ENCODE measurements around the gene C4orf50. TPM values are rescaled to one million over a fixed set of nuclear protein-coding genes. Genes with fewer than 3 reads are reported as not detected.

The C4orf50 gene
- total and polyA plus RNA-seq, 10 of the 15 experiments (the other 5 are each of a cell fraction or from before 2014, with no cell fraction given): 0.04 to 0.09 (median 0.05) TPM; not detected in 3

GRCh38 chr4:5874811-5875449, 143.3 kb downstream of the C4orf50 start:
- in situ Hi-C loops (cut with MboI): no loop called here
- no peaks in the 10 kb centered on the region for H3K4me1 ChIP-seq (ENCODE audit: control insufficient read depth, insufficient read depth, low read length)
- no peak overlapping the region for H3K4me3 ChIP-seq
- intact Hi-C loops (cut with micrococcal nuclease; ENCODE audit: unreplicated experiment): no loop called here
- H2AFZ ChIP-seq (ENCODE audit: control insufficient read depth, low read depth, low read length): no peak overlapping the region
- ChIA-PET RAD21 (ENCODE audit: unreplicated experiment) (no interaction called here), POLR2A (no interaction called here), CTCF (no interaction called here), SMC1A (ENCODE audit: uncharacterized antibody, unreplicated experiment) (no interaction called here)
- TF ChIP-seq MLLT1 (IDR thresholded peaks at IDR 0.05) (no peak), EZH2 (IDR thresholded peaks at IDR 0.05; ENCODE audit: borderline replicate concordance, control insufficient read depth, low read depth, low read length) (no peak), ESRRA (IDR thresholded peaks at IDR 0.05; ENCODE audit: low read length) (no peak), NFYB (IDR thresholded peaks at IDR 0.05; ENCODE audit: insufficient read depth, low read depth, low read length) (no peak), CBX5 (IDR thresholded peaks at IDR 0.05; ENCODE audit: low read depth) (no peak), SUZ12 (IDR thresholded peaks at IDR 0.05; ENCODE audit: unreplicated experiment) (no peak), BHLHE40 (IDR thresholded peaks at IDR 0.05; ENCODE audit: borderline replicate concordance in 1 of 2, low read depth in 2 of 2, low read length in 1 of 2) (no peak), MEF2B (IDR thresholded peaks at IDR 0.05; ENCODE audit: partially characterized antibody, poor library complexity, severe bottlenecking) (no peak), RAD21 (IDR thresholded peaks at IDR 0.05; ENCODE audit: insufficient read depth, low read depth, low read length) (no peak), HCFC1 (IDR thresholded peaks at IDR 0.05; ENCODE audit: low read length) (no peak), NFYA (IDR thresholded peaks at IDR 0.05; ENCODE audit: borderline replicate concordance, low read depth, low read length) (no peak), CHD4 (IDR thresholded peaks at IDR 0.05) (no peak), NR2C1 (IDR thresholded peaks at IDR 0.05) (no peak)
- no peak overlapping the region for H3K4me2 ChIP-seq (ENCODE audit: control insufficient read depth, insufficient read depth)
- DNase-seq (ENCODE audit: low read depth, low spot score): no peak
- H3K9ac ChIP-seq (ENCODE audit: control insufficient read depth, insufficient read depth, low read length): no peak overlapping the region
- no peak overlapping the region for H3K27ac ChIP-seq (ENCODE audit: control insufficient read depth, insufficient read depth)
- no TSS peak for BruUV-seq (replicated peaks)
- WGBS (ENCODE audit: insufficient coverage, insufficient replicate concordance, low lambda C conversion rate, missing lambda C conversion rate): 35% methylated on average over 6 of the region's 6 CpGs
- H3K9me3 ChIP-seq (replicated peaks; ENCODE audit: control insufficient read depth, insufficient read depth, low read length): no peaks in the 10 kb centered on the region; the same call in 2 of the 3 replicates
- H3K27me3 ChIP-seq (replicated peaks in 1 of 2; ENCODE audit: control insufficient read depth in 2 of 2, insufficient read depth in 2 of 2, low read length in 1 of 2): no peaks in the 10 kb centered on the region
- no peaks in the 10 kb centered on the region for H3K36me3 ChIP-seq (ENCODE audit: control insufficient read depth in 2 of 2, insufficient read depth in 2 of 2, low read length in 1 of 2)
- no peaks in the 10 kb centered on the region for H3K79me2 ChIP-seq (ENCODE audit: control insufficient read depth, insufficient read depth, low read length)
- H4K20me1 ChIP-seq (ENCODE audit: control insufficient read depth, insufficient read depth): no peaks in the 10 kb centered on the region
- FAIRE-seq: no peak
- ATAC-seq: no peak

Data from GM12878 (cell line).